IPS-18c (cell line): Measurements from ENCODE around the gene AKR1E2.
"Not testable (repeated sequence)": the region's sequence is repeated elsewhere in the genome, so short reads cannot be mapped to it uniquely, and the experiment has no call there.

Experiments used
- H3K4me3 ChIP-seq: 2 replicates; pipeline ENCODE4 v1.7.0; 2013; ENCODE audit warnings: low read depth, mild to moderate bottlenecking, low read length, moderate library complexity; ENCODE audit not compliant: insufficient read depth
- H3K9me3 ChIP-seq: one replicate; pipeline ENCODE4 v1.6.1; 2013; ENCODE audit warnings: mild to moderate bottlenecking, low read length, moderate library complexity; ENCODE audit not compliant: control insufficient read depth, insufficient read depth

Gene AKR1E2

DNA sequence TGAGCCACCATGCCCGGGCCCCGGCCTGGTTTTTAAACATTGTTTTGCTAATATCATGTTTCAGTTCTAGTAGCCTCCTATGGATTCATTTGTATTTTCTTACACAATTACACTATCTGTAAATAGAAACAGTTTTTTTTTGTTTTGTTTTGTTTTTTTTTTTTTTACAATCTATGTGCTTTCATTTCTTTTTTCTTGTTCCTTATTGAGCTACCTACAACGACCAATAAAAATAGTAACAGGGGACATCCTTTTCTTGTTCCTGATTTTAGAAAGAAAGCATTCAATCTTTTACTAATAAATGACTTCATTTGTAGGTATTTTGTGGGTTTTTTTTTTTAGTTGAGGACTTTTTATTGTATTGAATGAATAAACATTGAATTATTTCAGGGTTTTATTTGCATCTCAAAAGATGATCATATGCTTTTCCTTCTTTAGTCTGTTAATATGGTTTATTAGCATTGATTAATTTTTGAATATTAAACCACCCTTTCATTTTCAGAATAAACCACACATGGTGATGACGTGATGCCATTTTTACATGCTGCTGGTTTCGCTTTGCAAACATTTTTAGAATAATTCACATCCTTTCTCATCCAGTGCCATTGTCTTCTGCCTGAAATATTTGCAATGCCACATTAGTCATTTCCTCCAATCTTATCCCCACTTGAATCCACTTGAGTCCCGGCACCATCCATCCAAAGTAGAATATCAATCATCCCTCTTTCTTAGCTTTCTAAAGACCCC is 18.1 kb upstream of the AKR1E2 start:
- peaks cover 2% of the 10 kb centered on the region for H3K9me3 ChIP-seq
- H3K4me3 ChIP-seq: no peak overlapping the region

DNA sequence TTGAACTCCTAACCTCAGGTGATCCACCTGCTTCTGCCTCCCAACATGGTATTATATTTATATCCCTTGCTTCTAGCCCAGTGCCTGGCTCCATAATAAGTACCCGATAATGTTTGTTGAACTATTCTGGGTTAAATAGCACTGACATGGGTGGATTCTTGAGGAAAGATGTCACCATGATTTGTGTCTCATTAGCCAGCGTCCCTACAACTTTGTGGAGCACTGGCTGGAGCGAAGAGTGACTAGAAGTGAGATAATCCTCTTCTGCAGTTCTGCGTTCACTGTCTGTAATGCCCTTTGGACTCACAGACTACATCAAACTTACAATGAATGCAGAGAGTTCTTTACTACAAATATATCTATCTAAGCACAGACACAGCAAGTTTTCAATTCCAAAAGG is 16.9 kb upstream of the AKR1E2 start:
- Histone ChIP-seq H3K4me3 (no peak overlapping the region), H3K9me3 (peaks cover 2% of the 10 kb centered on the region)

- Histone ChIP-seq H3K9me3 (peaks cover 2% of the 10 kb centered on the region), H3K4me3 (no peak overlapping the region)
Measured at GRCh38 chr10:4810092-4810491, 15.9 kb upstream of the AKR1E2 start.

DNA sequence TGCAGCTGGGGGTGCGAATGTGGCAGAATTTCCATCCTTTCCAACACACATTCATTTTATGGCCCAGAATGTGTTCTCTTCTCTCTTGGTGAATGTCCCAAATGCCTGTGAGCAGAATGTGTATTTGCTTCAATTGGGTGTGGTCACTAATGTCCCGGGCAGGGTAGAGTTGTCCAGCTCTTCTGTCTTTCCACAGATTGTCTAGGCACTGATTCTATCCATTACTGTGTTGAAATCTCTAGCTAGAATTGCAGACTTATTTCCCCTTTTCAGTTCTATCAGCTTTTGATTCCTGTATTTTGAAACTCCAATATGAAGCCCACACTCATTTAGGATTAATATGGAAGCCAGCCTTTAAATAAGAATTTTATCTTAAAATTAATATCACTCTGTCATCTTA is 14.0 kb upstream of the AKR1E2 start:
- Histone ChIP-seq H3K9me3 (peaks cover 2% of the 10 kb centered on the region), H3K4me3 (no peak overlapping the region)

DNA sequence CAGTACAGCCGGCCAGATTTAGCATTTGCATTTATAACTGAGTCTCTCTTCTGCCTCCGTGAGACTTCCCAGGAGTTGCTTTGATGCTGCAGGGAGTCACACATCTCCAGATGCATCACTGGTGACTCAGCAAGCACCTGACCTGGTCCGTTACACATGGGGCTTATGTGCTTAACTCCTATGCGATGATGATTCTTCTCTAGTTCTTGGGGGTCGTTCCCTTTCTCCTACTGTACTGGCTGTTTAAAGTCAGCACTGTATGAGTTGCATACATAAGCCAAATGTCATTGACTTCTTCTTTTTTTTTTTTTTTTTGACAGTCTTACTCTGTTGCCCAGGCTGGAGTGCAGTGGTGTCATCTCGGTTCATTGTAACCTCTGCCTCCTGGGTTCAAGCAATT is 13.0 kb upstream of the AKR1E2 start:
- H3K9me3 ChIP-seq: peaks cover 2% of the 10 kb centered on the region
- no peak overlapping the region for H3K4me3 ChIP-seq

DNA sequence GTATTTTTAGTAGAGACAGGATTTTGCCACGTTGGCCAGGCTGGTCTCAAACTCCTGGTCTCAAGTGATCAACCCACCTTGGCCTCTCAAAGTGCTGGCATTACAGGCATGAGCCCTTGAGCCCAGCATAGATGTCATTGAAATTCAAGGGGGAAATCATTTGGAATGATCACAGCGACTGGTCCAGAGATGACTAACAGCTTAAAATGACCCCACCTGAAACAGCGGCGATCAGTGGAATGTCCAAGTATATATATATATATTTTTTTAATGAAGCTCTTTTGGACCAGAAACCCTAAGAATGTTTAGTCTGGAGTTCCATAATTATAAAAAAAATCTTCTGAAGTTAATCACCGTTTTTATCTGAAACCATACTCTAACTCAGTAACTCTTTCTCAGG is 12.5 kb upstream of the AKR1E2 start:
- Histone ChIP-seq H3K9me3 (peaks cover 2% of the 10 kb centered on the region), H3K4me3 (no peak overlapping the region)

GRCh38 chr10:4815646-4816180 is 10.3 kb upstream of the AKR1E2 start:
- not testable (repeated sequence) for H3K9me3 ChIP-seq, H3K4me3 ChIP-seq

- Histone ChIP-seq H3K4me3 (no peak overlapping the region), H3K9me3 (no peaks in the 10 kb centered on the region)
Measured at GRCh38 chr10:4816966-4817365, 9.0 kb upstream of the AKR1E2 start.

- Histone ChIP-seq H3K9me3 (no peaks in the 10 kb centered on the region), H3K4me3 (no peak overlapping the region)
Measured at GRCh38 chr10:4819067-4819466, 6.9 kb upstream of the AKR1E2 start.

DNA sequence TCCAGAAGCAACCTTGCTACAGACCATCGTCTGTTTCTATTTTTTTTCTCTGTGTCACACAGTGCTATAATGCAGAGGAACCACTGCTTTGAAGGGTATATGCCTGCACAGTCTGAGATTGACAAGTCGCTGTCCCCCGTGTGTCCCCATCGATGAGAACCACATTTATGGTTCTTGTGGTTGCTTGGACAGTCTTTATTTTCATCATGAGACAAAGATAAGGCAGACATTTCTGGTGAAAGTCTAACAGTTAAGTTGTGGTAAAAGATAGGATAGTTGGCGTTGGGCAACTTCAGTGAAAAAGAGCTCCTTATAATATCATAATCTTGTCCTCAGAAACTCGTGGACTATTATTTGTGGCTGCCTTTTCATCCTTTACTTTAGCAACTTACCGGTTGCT is 6.3 kb upstream of the AKR1E2 start:
- Histone ChIP-seq H3K4me3 (no peak overlapping the region), H3K9me3 (no peaks in the 10 kb centered on the region)

DNA sequence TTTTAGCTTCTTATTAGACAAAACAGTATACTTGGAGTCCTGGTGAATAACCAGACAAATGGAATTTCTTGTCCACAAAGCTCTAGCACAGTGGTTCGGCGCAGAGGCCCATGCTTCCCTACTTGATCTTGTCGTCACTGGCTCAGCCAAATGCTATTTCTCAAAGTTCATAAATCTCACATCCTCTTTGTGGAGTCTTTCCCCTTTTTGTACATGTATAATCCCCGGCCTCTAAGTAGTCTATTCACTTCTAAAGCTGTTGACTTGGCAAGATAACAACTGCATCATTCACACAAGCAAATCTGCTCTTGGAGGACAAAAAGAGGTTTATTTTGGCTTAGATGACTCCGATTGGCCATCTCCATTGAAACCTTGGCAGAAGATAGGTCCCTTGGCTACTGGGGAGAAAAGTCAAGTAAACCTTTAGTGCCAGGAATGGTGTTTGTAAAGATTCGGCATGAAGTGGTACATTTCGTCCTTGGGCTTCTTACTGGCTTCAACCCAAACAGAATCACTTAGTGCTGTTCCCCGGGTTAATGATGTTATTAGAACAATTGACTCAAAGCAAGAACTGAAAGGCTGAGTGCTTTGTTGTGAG is 5.1 kb upstream of the AKR1E2 start:
- Histone ChIP-seq H3K9me3 (no peaks in the 10 kb centered on the region), H3K4me3 (no peak overlapping the region)

- H3K4me3 ChIP-seq: no peak overlapping the region
Measured at GRCh38 chr10:4822208-4822607, 3.8 kb upstream of the AKR1E2 start.

GRCh38 chr10:4824791-4825310 is 1.2 kb upstream of the AKR1E2 start:
- H3K4me3 ChIP-seq: no peak overlapping the region
- no peaks in the 10 kb centered on the region for H3K9me3 ChIP-seq

More at GRCh38 chr10:4822208-4822607, 3.8 kb upstream of the AKR1E2 start:
- no peaks in the 10 kb centered on the region for H3K9me3 ChIP-seq

- Histone ChIP-seq H3K4me3 (no peak overlapping the region; the same call in 1 of the 2 replicates), H3K9me3 (no peaks in the 10 kb centered on the region)
Measured at GRCh38 chr10:4825456-4825867, 545 bp upstream of the AKR1E2 start.

DNA sequence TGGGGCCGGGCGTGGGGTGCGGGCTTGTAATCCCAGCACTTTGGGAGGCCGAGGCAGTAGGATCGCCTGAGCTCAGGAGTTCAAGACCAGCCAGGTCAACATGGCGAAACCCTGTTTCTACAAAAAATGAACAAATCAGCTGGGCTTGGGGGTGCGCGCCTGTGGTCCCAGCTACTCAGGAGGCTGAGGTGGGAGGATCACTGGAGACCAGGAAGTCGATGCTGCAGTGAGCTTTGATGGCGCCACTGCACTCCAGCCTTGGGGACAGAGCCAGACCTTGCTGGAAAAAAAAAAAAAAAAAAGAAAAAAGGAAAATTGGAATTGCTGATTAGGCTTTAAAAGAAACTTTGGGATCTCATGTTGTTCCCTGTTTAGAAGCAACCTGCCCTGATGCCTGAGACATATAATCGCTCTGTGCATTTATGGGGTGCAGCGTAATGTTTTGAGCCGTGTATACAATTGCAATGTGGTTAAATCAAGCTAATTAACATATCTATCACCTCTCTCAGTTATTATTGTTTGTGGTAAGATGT is 851 bp downstream of the AKR1E2 start:
- peak overlapping the region; percentile 46; the same call in 1 of the 2 replicates for H3K4me3 ChIP-seq

GRCh38 chr10:4828005-4828404 is 2.0 kb downstream of the AKR1E2 start:
- Histone ChIP-seq H3K4me3 (no peak overlapping the region), H3K9me3 (no peaks in the 10 kb centered on the region)

More for the DNA sequence above, 851 bp downstream of the AKR1E2 start:
- no peaks in the 10 kb centered on the region for H3K9me3 ChIP-seq

DNA sequence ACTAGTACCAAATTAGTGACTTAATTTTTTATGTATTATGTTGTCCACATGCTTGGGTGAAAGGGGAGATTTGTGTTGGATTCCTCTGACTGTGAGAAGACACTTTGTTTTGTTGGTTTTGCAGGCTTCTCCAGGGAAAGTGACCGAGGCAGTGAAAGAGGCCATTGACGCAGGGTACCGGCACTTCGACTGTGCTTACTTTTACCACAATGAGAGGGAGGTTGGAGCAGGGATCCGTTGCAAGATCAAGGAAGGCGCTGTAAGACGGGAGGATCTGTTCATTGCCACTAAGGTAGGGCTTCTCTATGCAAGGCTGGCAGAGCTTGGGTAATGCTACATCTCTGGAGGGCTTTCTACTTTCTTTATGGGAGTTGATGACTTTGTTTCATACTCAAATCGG is 4.5 kb downstream of the AKR1E2 start:
- H3K9me3 ChIP-seq: no peaks in the 10 kb centered on the region
- no peak overlapping the region for H3K4me3 ChIP-seq

DNA sequence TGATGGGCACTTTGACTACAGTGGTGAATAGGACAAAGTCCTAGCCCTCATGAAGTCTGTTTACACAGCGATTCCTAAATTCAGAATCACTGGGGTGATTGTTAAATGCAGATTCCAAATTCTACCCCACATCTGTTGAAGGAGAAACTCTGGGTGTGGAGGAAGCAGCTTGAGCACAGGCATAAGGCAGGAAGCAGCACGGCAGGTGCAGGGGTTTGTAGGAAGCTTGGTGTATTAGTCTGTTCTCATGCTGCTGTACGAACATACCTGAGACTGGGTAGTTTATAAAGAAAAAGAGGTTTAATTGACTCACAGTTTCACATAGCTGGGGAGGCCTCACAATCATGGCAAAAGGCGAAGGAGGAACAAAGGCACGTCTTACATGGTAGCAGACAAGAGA is 5.1 kb downstream of the AKR1E2 start:
- no peaks in the 10 kb centered on the region for H3K9me3 ChIP-seq
- no peak overlapping the region for H3K4me3 ChIP-seq
